VCaP (cell line): ENCODE data around the gene PNO1.

ENCODE experiments used
- H3K27ac ChIP-seq: fragments of 450-650 bp; 2 replicates; pipeline ENCODE4 v1.5.1; 2017
- CTCF ChIP-seq: fragments of 450-650 bp; conservative IDR thresholded peaks from 2 replicates; pipeline ENCODE4 v1.5.1; 2017; ENCODE audit warnings: mild to moderate bottlenecking, moderate library complexity

The PNO1 gene

GRCh38 chr2:68157002-68157401, 686 bp upstream of the PNO1 start:
- TF ChIP-seq CTCF = no peak
- H3K27ac ChIP-seq = peak overlapping the region; percentile 97

GRCh38 chr2:68158134-68158447, 403 bp downstream of the PNO1 start:
- H3K27ac ChIP-seq = peak overlapping the region; percentile 97

DNA sequence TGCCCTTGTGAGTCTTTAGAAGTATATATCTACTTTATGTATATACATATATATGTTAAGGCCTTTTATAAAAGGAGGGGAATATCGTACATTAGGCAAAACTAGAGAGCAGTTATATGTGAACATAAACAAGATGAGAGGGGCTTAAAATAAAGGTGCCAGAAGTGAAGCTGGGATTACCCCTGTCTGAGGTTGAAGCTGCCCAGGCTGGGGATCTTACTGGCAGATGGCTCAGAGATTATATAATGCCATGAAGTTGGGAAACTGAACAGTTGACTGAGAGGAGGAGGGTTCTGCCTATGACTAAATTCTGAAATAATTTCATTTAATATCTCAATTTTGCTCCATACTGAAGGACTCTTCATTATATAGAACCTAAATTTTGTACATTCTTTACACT, 6.0 kb downstream of the PNO1 start:
- no peak for TF ChIP-seq CTCF
- H3K27ac ChIP-seq = no peak overlapping the region

More at GRCh38 chr2:68158134-68158447, 403 bp downstream of the PNO1 start:
- TF ChIP-seq CTCF = no peak

GRCh38 chr2:68167186-68167585, 9.5 kb downstream of the PNO1 start:
- H3K27ac ChIP-seq = peak overlapping the region; percentile 47
- TF ChIP-seq CTCF = no peak

DNA sequence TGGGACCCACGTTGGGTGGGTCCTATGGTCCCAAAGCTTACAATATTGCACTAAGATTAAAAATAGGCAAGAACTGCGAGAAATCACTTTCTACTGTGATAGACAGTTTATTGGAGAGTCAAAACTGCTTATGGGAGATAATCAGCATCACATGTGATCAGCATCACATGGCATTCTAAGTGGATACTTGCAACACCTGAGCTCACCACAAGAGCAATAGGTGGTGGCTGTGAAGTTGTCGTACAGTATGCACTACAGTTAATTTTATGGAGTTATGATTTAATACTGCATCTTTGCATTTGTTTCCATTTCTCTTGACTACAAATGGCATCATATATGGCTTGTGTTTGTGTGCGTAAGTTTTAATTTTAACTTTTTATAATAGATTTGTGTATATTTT, 11.6 kb downstream of the PNO1 start:
- peak overlapping the region; percentile 47; the same call in 1 of the 2 replicates for H3K27ac ChIP-seq
- TF ChIP-seq CTCF = no peak; the same call in 1 of the 2 replicates

GRCh38 chr2:68171146-68171545, 13.5 kb downstream of the PNO1 start:
- TF ChIP-seq CTCF = no peak
- no peak overlapping the region for H3K27ac ChIP-seq

DNA sequence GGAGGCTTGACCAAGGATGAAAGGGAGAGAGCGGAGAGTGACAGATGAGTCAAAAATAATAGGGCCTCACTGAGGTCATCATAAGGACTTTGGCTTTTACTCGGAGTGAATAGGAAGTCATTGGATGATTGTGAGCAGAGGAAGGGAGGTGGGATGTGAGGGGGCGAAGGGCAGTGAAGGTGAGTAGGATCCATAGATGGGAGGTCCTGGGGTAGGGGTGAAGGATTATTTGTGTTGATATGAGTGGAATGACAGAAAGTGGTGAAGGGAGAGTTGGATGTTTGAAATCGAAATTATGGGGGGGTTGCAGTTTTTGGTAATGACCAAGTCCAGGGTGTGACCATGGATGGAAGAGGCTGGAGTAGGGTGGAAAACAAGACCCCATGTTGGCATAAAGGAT, 14.0 kb downstream of the PNO1 start:
- no peak overlapping the region for H3K27ac ChIP-seq
- TF ChIP-seq CTCF = no peak

DNA sequence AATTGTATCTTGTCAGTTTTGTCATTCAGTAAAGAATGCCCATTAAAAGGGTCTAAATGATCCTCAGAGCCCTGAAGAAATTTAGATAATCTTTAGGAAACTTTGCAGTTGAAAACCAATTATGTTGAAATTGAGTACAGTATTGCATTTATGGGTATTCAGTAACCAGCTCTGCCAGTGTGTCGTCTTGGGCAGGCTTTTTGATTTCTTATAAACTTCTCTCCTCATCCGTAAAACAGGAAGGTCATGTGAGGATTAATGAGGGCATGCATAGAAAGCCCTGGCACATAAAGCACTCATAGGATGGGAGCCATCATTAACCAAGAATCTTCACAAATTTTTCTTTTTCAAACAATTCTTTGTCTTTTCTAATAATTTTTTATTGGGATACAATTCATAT, 14.8 kb downstream of the PNO1 start:
- no peak overlapping the region for H3K27ac ChIP-seq

More for the DNA sequence above, 14.8 kb downstream of the PNO1 start:
- TF ChIP-seq CTCF = no peak
